Testis (tissue), 2 donors: Measurements from ENCODE around the gene MAP1LC3B.

Experiments used
- CTCF ChIP-seq, 3 experiments: fragments of 450-650 bp in 2 of 3; fragments of 200-600 bp in 1 of 3; sonication (generic) in 1 of 3; IDR thresholded peaks; one replicate each; pipeline ENCODE4 v1.5.1; 2016 to 2019; ENCODE audit warnings: antibody characterized with exemption in 3 of 3, mild to moderate bottlenecking in 2 of 3, moderate library complexity in 1 of 3
- POLR2A ChIP-seq: fragments of 450-650 bp; IDR thresholded peaks from one replicate; pipeline ENCODE4 v1.6.1; 2017; ENCODE audit warnings: antibody characterized with exemption, mild to moderate bottlenecking, moderate library complexity

GRCh38 chr16:87453326-87453725, 61.2 kb downstream of the MAP1LC3B start:
- TF ChIP-seq CTCF (IDR thresholded peaks at IDR 0.05) (no peak), POLR2A (no peak)
